Endodermal cell (in vitro differentiated cells): ENCODE measurements around the gene RGPD6. TPM values are rescaled to one million over a fixed set of nuclear protein-coding genes. Genes with fewer than 3 reads are reported as not detected.
"Not testable (repeated sequence)": the region's sequence is repeated elsewhere in the genome, so short reads cannot be mapped to it uniquely, and the experiment has no call there.

Experiments used
- DNase-seq: peaks from one replicate; pipeline ENCODE4 v3.0.0-alpha.2; 2017
- H3K27ac ChIP-seq: 2 replicates; pipeline ENCODE4 v1.5.1; 2013; ENCODE audit warnings: mild to moderate bottlenecking, low read depth, low read length, moderate library complexity
- H3K27me3 ChIP-seq: 2 replicates; pipeline ENCODE4 v1.6.1; 2013; ENCODE audit warnings: mild to moderate bottlenecking, low read length, moderate library complexity; ENCODE audit not compliant: insufficient read depth, control insufficient read depth, poor library complexity, severe bottlenecking
- H3K36me3 ChIP-seq: 2 replicates; pipeline ENCODE4 v1.7.0; 2013; ENCODE audit warnings: mild to moderate bottlenecking, low read length, moderate library complexity; ENCODE audit not compliant: control insufficient read depth, insufficient read depth
- H3K4me1 ChIP-seq: one replicate; pipeline ENCODE4 v1.7.0; 2013; ENCODE audit warnings: low read length; ENCODE audit not compliant: control insufficient read depth, insufficient read depth
- H3K4me3 ChIP-seq: 2 replicates; pipeline ENCODE4 v1.5.1; 2013; ENCODE audit warnings: mild to moderate bottlenecking, low read length, moderate library complexity
- H3K9ac ChIP-seq: 2 replicates; pipeline ENCODE4 v1.6.1; 2013; ENCODE audit warnings: mild to moderate bottlenecking, low read length, moderate library complexity; ENCODE audit not compliant: poor library complexity, severe bottlenecking; ENCODE audit errors: extremely low read depth
- H3K9me3 ChIP-seq: 2 replicates; pipeline ENCODE4 v1.6.1; 2013; ENCODE audit warnings: mild to moderate bottlenecking, low read length, moderate library complexity; ENCODE audit not compliant: control insufficient read depth
- H3K27ac Mint-ChIP-seq: 2 replicates; pipeline ENCODE4 v1.8.0; 2020; ENCODE audit warnings: mixed read lengths
- H3K27me3 Mint-ChIP-seq: 2 replicates; pipeline ENCODE4 v1.8.0; 2021; ENCODE audit warnings: mild to moderate bottlenecking, mixed read lengths; ENCODE audit not compliant: insufficient read depth
- H3K36me3 Mint-ChIP-seq: 2 replicates; pipeline ENCODE4 v1.8.0; 2020; ENCODE audit warnings: low read depth, mixed read lengths
- H3K4me1 Mint-ChIP-seq: 2 replicates; pipeline ENCODE4 v1.8.0; 2020; ENCODE audit warnings: mixed read lengths
- H3K4me3 Mint-ChIP-seq: 2 replicates; pipeline ENCODE4 v1.8.0; 2020; ENCODE audit warnings: mild to moderate bottlenecking, moderate library complexity, mixed read lengths
- H3K9me3 Mint-ChIP-seq: 2 replicates; pipeline ENCODE4 v1.8.0; 2020; ENCODE audit warnings: mild to moderate bottlenecking, mixed read lengths
- WGBS, 2 experiments: methylation state at CpG; one replicate each; pipeline versions ENCODE4 v1.1.5 to v1.1.7; 2013; ENCODE audit warnings: missing lambda C conversion rate in 2 of 2, mixed read lengths in 1 of 2; ENCODE audit not compliant: insufficient coverage in 1 of 2, insufficient read length in 1 of 2; 5-methylcytosine and 5-hydroxymethylcytosine counted together
- long read RNA-seq, 4 experiments: library from polyadenylated mRNA in 2 of 4; library from RNA in 1 of 4; library from capped mRNA in 1 of 4; stranded (forward) in 3 of 4; unstranded in 1 of 4; transcript quantifications; one replicate each; pipeline ENCODE4 v2.0.0, GENCODE V29; 2020 to 2021; ENCODE audit warnings: inconsistent platforms in 1 of 4
- polyA plus RNA-seq, 2 experiments: library from polyadenylated mRNA; stranded (reverse); fragments of 50-300 nt; gene quantifications; one replicate each; pipeline ENCODE4 v1.2.3, GENCODE V29; 2013
- total RNA-seq, 2 donors: library from RNA; stranded (reverse); fragmentation: NEBNext Ultra II Directional in 1 of 2; extraction: Animal tissue kit (Norgen Biotek cat#: 25700) in 1 of 2; gene quantifications; 2 replicates in 1 of 2; 3 replicates in 1 of 2; pipeline ENCODE4 v1.2.1, GENCODE V29; 2021

RGPD6 gene
- 10 to 100 TPM; 33.7 to 58.0 TPM for total RNA-seq
- polyA plus RNA-seq (2013, experiment 1 of 2), result 22.5 TPM
- polyA plus RNA-seq (2013, experiment 2 of 2), result 27.9 TPM
- long read RNA-seq, experiment 1, full-length matches to known transcripts, result 1 of 29 reads
- long read RNA-seq, experiment 1, partial matches to known transcripts, result 17 of 29 reads
- long read RNA-seq, experiment 1, other reads (novel, unspliced or antisense), result 11 of 29 reads
- long read RNA-seq, experiment 2, full-length matches to known transcripts, result 26 of 112 reads
- long read RNA-seq, experiment 2, partial matches to known transcripts, result 39 of 112 reads
- long read RNA-seq, experiment 2, other reads (novel, unspliced or antisense), result 47 of 112 reads
- long read RNA-seq, experiment 3, full-length matches to known transcripts, result 7 of 40 reads
- long read RNA-seq, experiment 3, partial matches to known transcripts, result 24 of 40 reads
- long read RNA-seq, experiment 3, other reads (novel, unspliced or antisense), result 9 of 40 reads
- long read RNA-seq, experiment 4, partial matches to known transcripts, result 1 of 4 reads
- long read RNA-seq, experiment 4, other reads (novel, unspliced or antisense), result 3 of 4 reads

DNA sequence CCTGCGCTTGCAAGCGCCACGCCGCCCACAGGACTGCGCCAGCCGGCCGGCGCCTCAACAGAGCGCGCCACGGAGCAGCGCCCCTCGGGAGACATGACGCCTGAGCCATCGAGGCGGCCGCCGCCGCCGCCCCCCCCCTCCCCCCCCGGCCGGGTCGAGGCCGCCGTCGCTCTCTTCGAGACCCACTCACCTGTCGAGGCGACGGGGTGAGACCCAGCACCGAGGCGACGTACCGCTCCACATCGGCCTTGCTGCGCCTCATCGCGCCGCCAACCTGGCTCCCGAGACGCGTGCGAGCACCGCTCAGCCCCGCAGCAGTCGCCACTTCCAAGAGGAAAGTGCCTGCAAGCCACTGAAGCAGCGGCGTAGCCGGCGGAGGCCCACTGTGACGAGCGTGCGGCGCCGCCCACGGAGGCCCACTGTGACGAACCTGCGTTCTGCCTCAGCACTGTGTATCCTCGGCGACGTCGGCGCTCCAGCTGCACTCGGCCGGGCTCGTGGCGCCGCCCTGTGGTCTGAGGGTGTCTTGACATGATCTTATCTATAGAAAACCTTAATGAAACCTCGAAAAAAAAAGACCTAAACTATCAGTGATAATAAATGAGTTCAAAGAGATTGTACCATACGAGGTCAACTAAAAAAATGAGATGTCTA, at the start of gene RGPD6:
TSS of gene RGPD6 (minus strand) at position 460 of the 654 bp plus-strand sequence. CDS start at position 262, 198 bp downstream.
- H3K36me3 Mint-ChIP-seq, DNase-seq, H3K27me3 ChIP-seq, H3K9me3 ChIP-seq, H3K4me1 Mint-ChIP-seq, H3K9me3 Mint-ChIP-seq, H3K4me1 ChIP-seq, H3K9ac ChIP-seq, H3K27me3 Mint-ChIP-seq, H3K4me3 ChIP-seq, H3K27ac Mint-ChIP-seq, H3K27ac ChIP-seq, H3K36me3 ChIP-seq, H3K4me3 Mint-ChIP-seq: not testable (repeated sequence)
- no CpG with 5 or more reads among the region's 70 CpGs for WGBS, 2 experiments

DNA sequence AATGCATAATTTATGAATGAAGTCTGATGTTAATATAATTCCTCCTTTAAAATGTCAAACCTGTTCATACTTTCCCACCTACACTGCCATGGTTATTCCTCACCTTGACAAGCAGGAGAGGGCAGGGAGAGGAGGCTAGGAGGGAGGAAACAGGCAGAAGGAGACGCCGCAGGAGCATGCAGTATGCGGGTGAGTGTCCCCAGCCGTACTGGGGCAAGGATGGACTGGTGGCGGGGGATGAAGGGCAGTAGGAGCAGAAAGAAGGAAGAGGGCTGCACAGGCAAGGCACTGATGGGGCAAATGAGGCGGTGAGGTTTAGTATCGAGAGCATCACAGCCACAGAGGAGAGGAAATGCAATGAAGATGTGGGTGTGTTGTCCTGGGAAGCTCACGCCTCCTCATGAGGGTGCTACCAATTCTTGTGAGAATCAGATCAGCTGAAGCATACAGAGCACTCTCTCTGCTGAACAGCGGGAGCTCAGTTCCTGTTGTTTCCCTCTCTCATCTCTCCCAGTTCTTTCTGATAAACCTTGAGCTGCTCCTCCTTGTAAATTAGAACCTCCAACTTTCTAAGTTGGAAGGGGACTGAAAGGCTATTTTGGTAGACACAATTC, 42.4 kb upstream of the RGPD6 start:
- 44 to 50% methylated on average over 1 of the region's 9 CpGs for WGBS, 2 experiments
- H3K9me3 ChIP-seq, H3K27ac Mint-ChIP-seq: not testable (repeated sequence)

DNA sequence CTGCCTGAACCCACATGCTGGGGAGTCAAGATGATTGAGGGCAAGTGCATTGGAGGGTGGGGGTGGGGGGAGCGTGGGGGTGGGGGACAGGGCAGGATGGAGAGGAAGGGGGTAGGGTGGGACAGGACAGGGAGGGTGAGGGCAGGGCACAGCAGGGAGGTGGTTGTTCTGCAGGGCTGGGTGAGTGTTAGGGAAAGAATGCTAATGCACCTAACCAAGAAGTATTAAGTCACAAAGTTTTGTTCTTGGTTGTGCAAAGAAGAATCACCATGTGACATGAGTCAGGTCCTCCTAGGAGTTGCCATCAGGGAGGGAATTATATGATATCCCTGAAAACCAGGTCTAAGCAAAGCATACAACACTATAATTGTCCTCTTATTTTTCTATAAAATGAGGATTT, 36.9 kb upstream of the RGPD6 start:
- not testable (repeated sequence) for H3K36me3 Mint-ChIP-seq, H3K27me3 Mint-ChIP-seq

More for the DNA sequence above, 42.4 kb upstream of the RGPD6 start:
- H3K4me1 ChIP-seq, H3K4me1 Mint-ChIP-seq, H3K27me3 ChIP-seq, H3K9me3 Mint-ChIP-seq, H3K36me3 ChIP-seq, H3K36me3 Mint-ChIP-seq, H3K4me3 ChIP-seq, H3K27ac ChIP-seq, H3K4me3 Mint-ChIP-seq, H3K27me3 Mint-ChIP-seq, H3K9ac ChIP-seq: not testable (repeated sequence)
- DNase-seq, result peak; percentile 48

DNA sequence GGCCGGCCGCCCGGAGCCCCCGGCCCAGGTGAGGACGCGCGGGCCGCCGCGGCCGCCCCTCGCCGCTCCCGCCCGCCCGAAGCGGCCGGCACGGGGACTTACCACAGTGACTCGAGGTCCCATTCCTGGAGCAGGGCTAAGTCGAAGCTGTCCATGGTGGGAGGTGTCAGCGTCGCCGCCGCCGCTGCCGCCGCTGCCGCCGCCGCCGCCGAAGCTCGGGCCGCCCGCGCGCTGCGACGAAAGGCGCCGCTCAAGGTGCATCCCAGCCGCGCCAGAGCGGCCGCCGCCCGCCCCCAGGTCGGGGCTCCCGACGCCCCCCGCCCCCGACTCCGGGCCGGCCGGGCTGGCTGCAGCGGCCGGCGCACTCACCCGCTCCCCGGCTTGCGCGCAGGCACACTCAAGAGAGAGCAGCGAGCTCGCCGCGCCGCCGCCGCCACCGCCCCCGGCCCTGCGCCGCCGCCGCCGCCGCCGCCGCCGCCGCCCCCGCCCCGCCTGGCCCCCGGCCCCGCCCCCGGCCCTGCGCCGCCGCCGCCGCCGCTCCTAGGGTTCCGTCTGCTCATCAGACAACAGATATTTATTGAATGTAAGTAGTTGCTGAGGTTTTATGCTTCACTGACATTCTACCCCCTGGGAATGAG, 33.7 kb upstream of the RGPD6 start:
- not testable (repeated sequence) for H3K4me1 Mint-ChIP-seq, H3K27me3 ChIP-seq, H3K9me3 Mint-ChIP-seq, H3K27me3 Mint-ChIP-seq, H3K27ac ChIP-seq, H3K9ac ChIP-seq, H3K9me3 ChIP-seq, H3K36me3 ChIP-seq, H3K4me3 ChIP-seq, H3K27ac Mint-ChIP-seq, H3K36me3 Mint-ChIP-seq, H3K4me1 ChIP-seq
- DNase-seq, result peak; percentile 48
- peak overlapping the region; percentile 43 for H3K4me3 Mint-ChIP-seq
- 0% methylated on average over 8 of the region's 94 CpGs; no CpG with 5 or more reads in 1 of the 2 experiments for WGBS, 2 experiments

More for the DNA sequence above, 36.9 kb upstream of the RGPD6 start:
- not testable (repeated sequence) for H3K36me3 ChIP-seq, H3K27ac Mint-ChIP-seq, H3K27ac ChIP-seq, DNase-seq, H3K4me3 Mint-ChIP-seq, H3K4me1 Mint-ChIP-seq, H3K27me3 ChIP-seq, H3K4me1 ChIP-seq, H3K9ac ChIP-seq, H3K4me3 ChIP-seq, H3K9me3 Mint-ChIP-seq, H3K9me3 ChIP-seq
- WGBS, 2 experiments, result no CpG with 5 or more reads among the region's 1 CpG

DNA sequence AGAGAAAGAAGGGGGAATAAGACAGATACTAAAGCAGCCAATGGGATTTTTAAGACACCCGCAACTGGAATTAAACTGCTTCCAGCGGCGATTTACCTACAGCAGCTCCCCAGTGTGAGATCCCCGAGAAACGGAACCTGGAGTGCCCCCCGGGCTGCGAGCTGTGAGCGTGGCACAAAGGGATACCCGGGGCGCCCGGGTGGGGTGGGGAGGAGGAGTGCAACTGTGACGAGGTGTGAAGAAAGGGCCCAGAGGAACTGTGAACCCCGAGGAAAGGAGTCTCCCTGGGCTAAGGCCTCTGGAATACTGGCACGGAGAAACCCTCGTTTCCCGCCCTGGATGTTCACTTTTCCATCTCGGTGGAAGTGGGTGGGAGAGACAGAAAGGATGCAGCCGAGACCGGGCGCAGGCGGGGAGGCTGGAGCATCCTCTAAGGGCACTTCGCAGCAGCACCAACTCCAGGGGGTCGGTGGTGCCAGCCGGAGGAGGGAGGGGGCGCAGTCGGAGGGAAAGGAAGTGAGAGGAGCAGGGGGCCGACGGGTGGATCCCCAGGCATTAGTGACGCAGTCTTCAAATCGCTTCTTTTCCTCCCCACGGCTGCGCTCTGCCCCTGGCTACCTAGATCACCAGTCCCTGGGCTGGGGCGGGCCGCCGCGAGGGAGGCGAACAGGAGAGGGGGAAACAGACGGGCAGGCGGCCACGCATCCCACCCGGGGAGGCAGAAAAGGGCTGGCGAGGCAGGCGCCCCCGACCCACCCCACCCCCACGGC, 33.0 kb upstream of the RGPD6 start:
- not testable (repeated sequence) for H3K4me3 Mint-ChIP-seq, H3K9ac ChIP-seq, H3K4me1 ChIP-seq, H3K9me3 Mint-ChIP-seq, H3K27ac ChIP-seq, H3K27me3 Mint-ChIP-seq, H3K4me3 ChIP-seq, H3K27me3 ChIP-seq, H3K36me3 Mint-ChIP-seq, H3K27ac Mint-ChIP-seq, DNase-seq, H3K4me1 Mint-ChIP-seq, H3K36me3 ChIP-seq, H3K9me3 ChIP-seq
- WGBS, 2 experiments, result 1% methylated on average over 10 of the region's 45 CpGs; no CpG with 5 or more reads in 1 of the 2 experiments

DNA sequence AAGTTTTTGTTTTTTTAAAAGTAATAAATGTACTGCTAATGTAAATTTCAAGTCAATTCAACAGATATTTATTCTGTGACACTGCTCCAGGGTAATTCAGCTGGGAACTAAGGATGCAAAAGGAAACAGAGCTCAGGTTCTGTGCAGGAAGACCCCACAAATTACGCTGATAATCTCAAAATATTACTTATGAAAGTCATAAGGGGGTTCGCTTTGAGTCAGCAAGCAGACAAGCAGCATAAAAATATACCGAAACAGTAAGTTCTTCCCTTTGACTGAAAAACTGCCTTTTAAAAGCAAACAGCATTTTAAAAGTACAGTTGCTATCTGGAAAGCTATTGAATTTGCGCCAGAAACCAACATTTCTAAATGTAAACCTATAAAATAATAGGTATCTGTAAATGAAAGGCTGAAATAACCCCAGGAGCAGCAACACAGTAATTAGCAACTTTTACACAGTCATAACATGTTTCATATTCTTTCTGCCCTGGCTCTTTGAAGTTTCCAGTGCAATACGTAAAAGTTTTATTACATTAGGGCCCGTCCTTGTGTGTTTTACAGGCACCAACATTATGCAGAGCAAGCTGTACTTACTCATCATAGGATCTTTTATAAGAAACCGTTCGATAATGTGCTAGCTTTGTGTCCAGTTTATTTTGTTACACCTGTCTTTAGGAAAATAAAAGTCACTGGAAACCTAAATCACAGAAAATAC, 31.9 kb upstream of the RGPD6 start:
- not testable (repeated sequence) for DNase-seq, H3K4me1 ChIP-seq, H3K4me3 Mint-ChIP-seq, H3K9me3 Mint-ChIP-seq, H3K27me3 ChIP-seq, H3K9ac ChIP-seq, H3K27ac ChIP-seq, H3K4me3 ChIP-seq, H3K9me3 ChIP-seq, H3K36me3 Mint-ChIP-seq, H3K36me3 ChIP-seq, H3K4me1 Mint-ChIP-seq, H3K27ac Mint-ChIP-seq, H3K27me3 Mint-ChIP-seq
- no CpG with 5 or more reads among the region's 8 CpGs for WGBS, 2 experiments
